Muscle layer of colon (tissue), 2 donors: ENCODE data around the gene DUS3L.

Source experiments
- H3K27ac ChIP-seq: one replicate; pipeline ENCODE4 v1.7.0; 2013; ENCODE audit warnings: low read depth, mild to moderate bottlenecking, low read length, moderate library complexity
- H3K27me3 ChIP-seq, 2 donors: one replicate each; pipeline ENCODE4 v1.7.0; 2013; ENCODE audit warnings: low read length in 2 of 2, mild to moderate bottlenecking in 2 of 2; ENCODE audit not compliant: insufficient read depth in 2 of 2, control insufficient read depth in 1 of 2
- H3K36me3 ChIP-seq: one replicate; pipeline ENCODE4 v1.7.0; 2013; ENCODE audit warnings: mild to moderate bottlenecking, low read length; ENCODE audit not compliant: insufficient read depth
- H3K4me1 ChIP-seq: one replicate; pipeline ENCODE4 v1.7.0; 2013; ENCODE audit warnings: mild to moderate bottlenecking, low read length; ENCODE audit not compliant: insufficient read depth
- H3K4me3 ChIP-seq, 2 donors: one replicate each; pipeline ENCODE4 v1.7.0; 2013; ENCODE audit warnings: low read length in 2 of 2, low read depth in 1 of 2, mild to moderate bottlenecking in 1 of 2, moderate library complexity in 1 of 2
- H3K9ac ChIP-seq: one replicate; pipeline ENCODE4 v1.7.0; 2013; ENCODE audit warnings: low read length
- H3K9me3 ChIP-seq: one replicate; pipeline ENCODE4 v1.7.0; 2013; ENCODE audit warnings: mild to moderate bottlenecking, low read length
- donor health status: abdominal sarcoma.
- donor health status: Adenocarcinoma of cecum.

The DUS3L gene

DNA sequence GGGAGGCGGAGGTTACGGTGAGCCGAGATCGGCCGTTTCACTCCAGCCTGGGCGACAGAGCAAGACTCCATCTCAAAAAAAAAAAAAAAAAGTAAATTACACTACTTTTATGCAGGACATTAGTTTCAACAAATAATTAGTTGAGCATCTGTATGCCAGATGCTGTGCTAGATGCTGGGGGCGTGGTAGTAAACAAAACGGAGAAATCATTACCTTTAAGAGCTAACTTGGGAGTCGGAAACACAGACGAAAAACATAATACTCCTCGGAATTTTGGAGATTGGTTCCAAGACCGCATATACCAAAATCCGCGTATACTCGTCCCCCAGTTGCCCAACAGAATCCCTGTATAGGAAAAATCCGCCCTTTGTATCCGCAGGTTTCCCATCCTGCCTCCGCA is 1.3 kb upstream of the DUS3L start:
- Histone ChIP-seq H3K9me3 (no peaks in the 10 kb centered on the region), H3K4me1 (peaks cover 9% of the 10 kb centered on the region), H3K27ac (no peak overlapping the region), H3K9ac (no peak overlapping the region), H3K27me3 (no peaks in the 10 kb centered on the region), H3K36me3 (peaks cover 28% of the 10 kb centered on the region), H3K4me3 (no peak overlapping the region)

DNA sequence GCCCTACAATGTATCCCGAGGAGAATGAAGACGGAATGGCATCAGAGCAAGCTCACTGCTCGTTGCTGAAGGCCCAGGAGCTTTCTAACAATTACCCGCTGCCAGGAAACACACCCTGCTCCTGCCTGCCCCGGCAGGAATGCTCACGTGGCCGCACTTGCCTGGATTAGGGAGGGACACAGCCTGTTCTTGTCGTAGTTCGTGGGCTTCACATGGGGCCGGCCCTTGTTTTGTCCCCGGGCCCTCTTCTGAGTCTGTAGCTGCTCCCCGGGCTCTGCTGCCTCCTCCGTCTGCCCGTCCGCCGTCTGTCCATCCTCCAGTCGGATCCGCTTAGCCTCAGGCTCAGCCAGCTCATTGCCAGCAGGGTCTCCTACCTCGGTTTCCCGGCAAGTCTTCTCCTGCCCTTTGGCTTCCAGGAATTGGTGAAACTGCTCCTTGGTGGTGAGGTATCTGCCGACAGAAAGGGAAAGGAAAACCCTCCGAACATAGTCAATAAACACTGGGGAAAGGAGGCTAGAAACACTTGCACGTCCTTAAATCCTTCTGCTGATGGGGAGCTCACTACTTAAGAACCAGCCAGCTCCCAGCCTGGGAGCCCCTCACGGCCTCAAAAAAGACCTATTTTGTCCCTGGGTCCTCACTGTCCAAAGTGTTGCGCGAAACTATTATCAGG is 941 bp downstream of the DUS3L start:
- Histone ChIP-seq H3K27me3 (no peaks in the 10 kb centered on the region), H3K36me3 (peaks cover 45% of the 10 kb centered on the region), H3K4me3 (peak overlapping the region; percentile 78 to 100), H3K9ac (no peak overlapping the region), H3K27ac (peak overlapping the region; percentile 99), H3K4me1 (peaks cover 9% of the 10 kb centered on the region), H3K9me3 (no peaks in the 10 kb centered on the region)

DNA sequence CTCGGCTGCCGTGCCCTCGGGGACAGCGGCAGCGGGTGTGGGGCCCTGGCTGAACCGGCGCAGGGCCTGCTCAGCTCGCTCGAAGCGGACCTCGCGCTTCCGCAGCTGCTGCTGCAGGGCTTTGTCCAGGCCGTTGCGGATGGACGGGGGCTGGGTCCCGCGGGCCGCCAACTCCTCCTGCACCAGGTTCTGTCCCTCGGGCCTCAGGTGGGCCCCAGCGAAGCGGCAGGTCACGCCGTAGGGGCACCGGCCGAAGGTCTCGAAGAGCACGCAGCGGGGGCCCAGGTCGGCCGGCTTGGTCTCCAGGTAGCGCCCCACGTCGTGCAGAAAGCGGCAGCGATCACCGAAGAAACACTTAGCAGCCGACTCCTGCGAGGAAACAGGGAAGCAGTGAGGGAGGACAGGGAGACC is 1.6 kb downstream of the DUS3L start:
- Histone ChIP-seq H3K9me3 (no peaks in the 10 kb centered on the region), H3K27me3 (no peaks in the 10 kb centered on the region), H3K4me3 (no peak overlapping the region), H3K36me3 (peaks cover 45% of the 10 kb centered on the region), H3K9ac (no peak overlapping the region), H3K27ac (no peak overlapping the region), H3K4me1 (peaks cover 9% of the 10 kb centered on the region)

DNA sequence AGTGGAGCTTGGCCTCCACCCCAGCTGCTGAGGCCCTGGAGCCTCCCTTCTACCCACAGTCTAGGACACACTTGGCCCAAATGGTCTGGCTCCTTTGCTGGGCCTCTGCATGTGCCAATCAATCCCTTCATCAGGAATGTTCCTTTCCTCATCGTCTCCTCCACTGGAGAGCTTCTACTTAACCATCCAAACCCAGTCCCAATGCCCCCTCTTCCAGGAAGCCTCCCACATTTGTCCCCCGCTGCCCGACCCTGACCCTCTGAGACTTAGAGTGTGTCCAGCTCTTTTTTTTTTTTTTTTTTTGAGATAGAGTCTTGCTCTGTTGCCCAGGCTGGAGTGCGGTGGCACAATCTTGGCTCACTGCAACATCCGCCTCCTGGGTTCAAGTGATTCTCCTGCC is 2.5 kb downstream of the DUS3L start:
- Histone ChIP-seq H3K4me1 (peaks cover 9% of the 10 kb centered on the region), H3K27me3 (no peaks in the 10 kb centered on the region), H3K4me3 (no peak overlapping the region), H3K9ac (no peak overlapping the region), H3K9me3 (no peaks in the 10 kb centered on the region), H3K36me3 (peaks cover 45% of the 10 kb centered on the region), H3K27ac (no peak overlapping the region)

DNA sequence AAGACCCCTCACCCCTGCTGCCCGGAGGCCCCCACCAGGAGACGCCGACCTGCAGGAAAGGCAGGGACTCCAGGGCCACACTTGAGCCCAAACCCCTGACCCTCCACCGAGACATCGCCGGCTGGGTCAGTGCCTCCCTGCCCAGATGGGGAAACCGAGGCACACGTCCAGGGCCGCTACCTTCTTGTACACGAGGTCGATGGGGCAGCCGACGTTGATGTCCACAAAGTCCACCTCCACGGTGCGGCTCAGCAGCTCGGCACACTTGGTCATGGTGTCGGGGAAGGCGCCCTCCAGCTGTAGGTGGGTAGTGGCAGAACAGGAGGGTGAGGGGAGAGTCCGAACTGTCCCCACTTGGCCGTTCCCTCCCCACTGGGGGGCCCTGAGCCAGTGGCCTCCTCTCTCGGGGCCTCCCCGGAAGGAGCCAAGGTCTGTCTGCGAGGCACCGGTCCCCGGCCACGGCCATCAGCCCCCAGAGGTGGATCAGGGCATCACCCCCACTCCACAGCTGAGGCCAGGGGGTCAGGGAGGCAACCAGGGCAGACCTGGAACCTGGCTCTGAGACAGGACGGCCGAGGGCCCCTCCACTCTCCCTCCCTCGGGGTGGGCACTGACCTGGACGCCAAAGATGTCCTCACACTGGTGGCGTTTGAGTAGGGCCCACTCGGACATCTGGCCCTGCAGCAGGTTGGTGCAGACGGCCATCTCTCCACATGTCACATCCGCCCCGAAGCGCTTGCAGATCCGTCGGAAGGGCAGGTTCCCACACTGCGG is 3.4 kb downstream of the DUS3L start:
- no peak overlapping the region for H3K4me3 ChIP-seq
- no peak overlapping the region for H3K27ac ChIP-seq
- no peak overlapping the region for H3K9ac ChIP-seq
- H3K36me3 ChIP-seq = peaks cover 45% of the 10 kb centered on the region
- no peaks in the 10 kb centered on the region for H3K9me3 ChIP-seq
- no peaks in the 10 kb centered on the region for H3K27me3 ChIP-seq
- H3K4me1 ChIP-seq = peaks cover 9% of the 10 kb centered on the region

DNA sequence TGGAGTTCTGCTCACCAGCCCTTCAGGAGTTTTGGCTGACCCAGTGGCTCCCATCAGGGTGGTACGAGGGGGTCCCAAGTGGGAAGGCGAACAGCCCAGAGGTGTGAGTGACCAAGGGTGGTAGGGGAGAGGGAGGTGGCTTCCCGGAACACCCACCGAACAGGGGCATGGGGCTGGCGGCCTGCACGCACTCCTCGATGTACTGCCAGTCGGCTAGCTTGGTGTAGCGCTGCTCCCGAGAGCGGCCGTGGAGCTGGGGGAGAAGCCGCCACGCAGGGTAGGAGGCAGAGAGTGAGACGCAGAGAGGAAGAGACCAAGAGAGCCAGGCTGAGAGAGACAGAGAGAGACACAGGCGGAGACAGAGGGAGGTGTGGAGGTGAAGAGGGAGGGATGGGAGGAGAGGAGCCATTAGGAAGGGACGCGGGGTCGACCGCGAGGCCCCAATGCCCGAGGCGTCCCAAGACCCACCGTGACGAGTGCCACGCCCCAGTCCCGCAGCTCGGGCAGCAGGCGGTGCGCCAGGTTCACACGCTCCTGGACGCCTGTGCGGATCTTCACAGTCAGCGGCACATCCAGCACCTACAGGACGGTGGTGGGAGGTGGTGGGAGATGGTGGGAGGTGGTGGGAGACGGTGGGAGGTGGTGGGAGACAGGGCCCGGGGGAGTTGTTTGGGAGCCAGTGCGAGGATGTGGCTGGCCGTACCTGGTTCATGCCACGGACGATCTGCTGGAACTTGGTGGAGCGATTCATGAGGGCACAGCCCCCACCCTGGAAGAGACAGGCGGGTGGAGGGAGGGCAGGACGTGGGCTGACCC is 4.2 kb downstream of the DUS3L start:
- no peak overlapping the region for H3K4me3 ChIP-seq
- peaks cover 9% of the 10 kb centered on the region for H3K4me1 ChIP-seq
- no peaks in the 10 kb centered on the region for H3K27me3 ChIP-seq
- no peak overlapping the region for H3K27ac ChIP-seq
- no peak overlapping the region for H3K9ac ChIP-seq
- H3K36me3 ChIP-seq = peaks cover 45% of the 10 kb centered on the region
- H3K9me3 ChIP-seq = no peaks in the 10 kb centered on the region

DNA sequence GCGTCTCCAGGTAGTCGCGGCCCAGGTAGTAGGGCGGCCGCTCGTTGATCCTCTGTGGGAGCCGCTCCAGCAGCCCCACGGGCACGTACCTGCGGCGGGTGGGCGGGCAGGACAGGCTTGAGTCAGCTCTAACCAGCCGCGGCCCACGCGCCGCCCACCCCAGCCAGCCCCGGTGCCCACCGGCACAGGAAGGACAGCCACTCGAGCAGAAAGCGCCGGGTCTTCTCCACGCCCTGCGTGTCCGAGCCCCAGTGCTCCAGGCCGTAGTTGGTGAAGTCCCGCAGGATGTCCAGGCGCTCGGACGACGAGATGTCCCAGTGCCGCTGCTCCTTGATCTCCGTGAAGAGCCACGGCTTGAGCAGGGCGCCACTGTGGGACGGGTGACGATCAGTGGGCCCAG is 5.5 kb downstream of the DUS3L start:
- Histone ChIP-seq H3K36me3 (peaks cover 45% of the 10 kb centered on the region), H3K9ac (no peak overlapping the region), H3K27me3 (no peaks in the 10 kb centered on the region), H3K4me3 (no peak overlapping the region), H3K27ac (no peak overlapping the region), H3K9me3 (no peaks in the 10 kb centered on the region), H3K4me1 (peaks cover 9% of the 10 kb centered on the region)

DNA sequence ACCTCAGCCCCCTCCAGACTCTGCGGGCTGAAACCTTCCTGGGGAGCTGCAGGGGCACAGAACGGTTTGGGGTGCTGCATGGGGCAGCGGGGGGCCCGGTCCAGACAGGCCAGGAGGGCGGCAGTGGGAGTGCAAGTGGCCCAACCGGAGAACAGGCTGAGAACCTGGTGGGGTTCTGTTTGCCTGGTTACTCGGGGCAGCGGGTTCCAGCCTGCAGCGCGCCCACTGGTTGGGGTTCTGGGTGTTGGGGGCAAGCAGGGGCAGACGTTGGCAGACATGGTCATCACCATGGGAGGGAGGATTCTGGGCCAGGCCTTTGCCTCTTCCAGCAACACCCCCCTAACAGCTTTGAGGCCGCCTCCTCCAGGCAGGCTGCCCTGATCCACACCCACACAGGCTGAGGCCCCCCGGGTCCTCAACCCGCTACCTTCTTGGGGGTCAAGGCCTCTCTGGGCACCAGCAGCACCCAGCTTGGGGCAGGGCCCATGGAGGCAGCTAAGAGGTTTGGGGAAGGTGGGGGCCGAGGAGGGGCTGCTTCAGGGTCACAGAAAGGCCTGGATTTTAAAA is 6.3 kb downstream of the DUS3L start, which contains the start of gene PRR22:
Gene PRR22, minus strand, starts transcription at position 166 of the 567 bp plus-strand sequence. Its CDS starts 86 bp downstream, at position 80.
- Histone ChIP-seq H3K27ac (no peak within 1 kb of the TSS), H3K9ac (no peak within 1 kb of the TSS), H3K9me3 (no peaks in the 10 kb centered on the region), H3K4me3 (no peak within 1 kb of the TSS), H3K4me1 (peaks cover 2% of the 10 kb centered on the region), H3K36me3 (peaks cover 39% of the 10 kb centered on the region), H3K27me3 (no peaks in the 10 kb centered on the region)

DNA sequence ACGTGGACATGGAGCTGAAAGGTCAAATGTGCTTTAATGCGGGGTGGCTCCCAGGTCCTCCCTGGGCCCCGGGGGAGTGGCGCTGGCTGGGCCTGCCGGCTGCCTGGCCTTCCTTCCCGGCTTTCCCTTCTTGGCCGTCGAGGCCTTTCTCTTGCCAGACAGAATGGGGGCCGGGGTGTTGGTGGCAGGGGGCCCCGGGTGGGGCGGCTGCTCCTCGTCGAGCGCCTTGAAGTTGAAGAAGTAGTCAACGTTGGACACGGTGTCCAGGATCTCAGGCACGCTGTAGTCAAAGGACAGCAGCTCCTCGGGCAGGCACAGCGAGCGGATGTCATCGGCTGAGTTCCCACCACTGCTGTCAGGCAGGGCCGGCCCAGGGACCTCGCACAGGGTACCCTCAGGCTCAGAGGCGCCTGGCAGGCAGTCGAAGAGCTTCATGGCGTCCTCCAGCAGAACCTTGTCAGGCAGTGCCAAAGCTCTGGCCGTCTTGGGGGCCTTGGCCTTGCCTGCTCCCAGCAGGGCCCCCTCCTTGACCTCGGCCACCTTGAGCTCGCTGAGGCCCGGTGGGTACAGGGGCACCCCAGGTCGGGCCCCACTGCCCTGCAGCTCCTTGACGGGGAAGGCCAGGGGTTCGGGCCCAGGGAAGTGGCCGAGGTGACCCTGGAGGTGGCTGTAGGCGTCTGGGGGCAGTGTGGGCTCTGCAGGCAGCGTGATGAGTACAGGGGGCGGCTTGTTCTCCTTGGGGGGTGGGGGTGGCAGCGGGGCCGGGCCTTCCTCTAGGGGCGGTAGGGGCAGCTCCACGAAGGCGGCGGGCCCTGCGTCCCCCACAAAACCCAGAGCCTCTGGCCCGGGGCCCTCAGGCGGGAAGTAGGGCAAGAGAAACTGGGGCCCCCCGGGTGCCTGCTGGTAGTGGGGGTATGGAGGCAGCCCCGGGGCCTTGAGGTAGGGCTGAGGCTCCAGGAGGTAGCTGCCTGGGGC is 7.7 kb downstream of the DUS3L start:
- Histone ChIP-seq H3K9ac (no peak overlapping the region), H3K36me3 (peaks cover 26% of the 10 kb centered on the region), H3K27ac (no peak overlapping the region), H3K27me3 (no peaks in the 10 kb centered on the region), H3K9me3 (no peaks in the 10 kb centered on the region), H3K4me1 (no peaks in the 10 kb centered on the region), H3K4me3 (no peak overlapping the region)

DNA sequence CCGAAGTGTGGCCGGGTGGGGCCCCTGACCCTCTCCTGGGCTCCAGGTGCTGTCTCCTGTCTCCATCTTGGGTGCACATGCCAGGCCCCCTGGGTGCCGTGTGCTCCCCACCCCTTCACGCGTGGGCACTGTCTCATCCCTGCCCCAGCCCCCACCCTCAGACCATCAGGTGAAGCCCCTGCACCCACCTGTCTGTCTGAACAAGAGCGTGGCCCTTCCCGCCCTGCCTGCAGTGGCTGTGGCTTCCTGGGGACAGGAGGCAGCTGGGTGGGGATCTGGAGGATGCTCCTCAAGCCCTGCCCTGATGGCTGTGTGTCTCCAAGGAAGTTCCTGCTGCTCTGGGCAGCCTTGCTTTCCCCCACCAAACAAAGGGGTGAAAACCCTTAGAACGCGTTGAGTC is 8.6 kb downstream of the DUS3L start:
- Histone ChIP-seq H3K9me3 (no peaks in the 10 kb centered on the region), H3K36me3 (peaks cover 17% of the 10 kb centered on the region), H3K4me3 (no peak overlapping the region), H3K9ac (no peak overlapping the region), H3K27me3 (no peaks in the 10 kb centered on the region), H3K27ac (no peak overlapping the region), H3K4me1 (no peaks in the 10 kb centered on the region)
